IMR-90 (cell line): ENCODE data around the gene ABHD12. TPM values are rescaled to one million over a fixed set of nuclear protein-coding genes. Genes with fewer than 3 reads are reported as not detected.

ENCODE experiments used
- ATAC-seq: fragments of 200-7000 bp; cut with Tn5 transposase; 2 replicates; pipeline ENCODE4 v1.9.1; 2020; ENCODE audit warnings: low read depth, mild to moderate bottlenecking, moderate library complexity
- BruUV-seq: library from RNA; stranded (reverse); fragments of 400-500 nt; replicated peaks from 2 replicates; lab custom pipeline; 2021; lab: Mats Ljungman, UMichigan
- CTCF ChIA-PET: fragments of 300-600 bp; formaldehyde crosslinking; extraction: SDS; loops from one replicate; lab custom pipeline; 2021; ENCODE audit warnings: antibody characterized with exemption; lab: Yijun Ruan, JAX
- POLR2A ChIA-PET: fragments of 300-600 bp; sonication (Branson Sonifier 250); formaldehyde crosslinking; loops from one replicate; lab custom pipeline; 2022; ENCODE audit warnings: antibody characterized with exemption; ENCODE audit not compliant: unreplicated experiment; lab: Charles Lee
- DNase-seq: peaks from one replicate; pipeline ENCODE4 v3.0.0; 2013
- H2AFZ ChIP-seq: replicated peaks from 2 replicates; pipeline ENCODE3; 2013; ENCODE audit warnings: low read length, mild to moderate bottlenecking; ENCODE audit not compliant: poor library complexity
- H2AK5ac ChIP-seq: 2 replicates; pipeline ENCODE4 v1.6.1; 2013; ENCODE audit warnings: low read depth, low read length, inconsistent platforms
- H2AK9ac ChIP-seq: replicated peaks from 2 replicates; pipeline ENCODE3; 2013; ENCODE audit warnings: mild to moderate bottlenecking, low read depth, low read length, moderate library complexity; ENCODE audit not compliant: poor library complexity
- H2BK120ac ChIP-seq: 2 replicates; pipeline ENCODE4 v1.6.1; 2013; ENCODE audit warnings: low read depth, low read length, inconsistent platforms
- H2BK15ac ChIP-seq: 3 replicates; pipeline ENCODE4 v1.6.1; 2013; ENCODE audit warnings: low read depth, low read length, inconsistent platforms
- H2BK20ac ChIP-seq: 2 replicates; pipeline ENCODE4 v1.6.1; 2013; ENCODE audit warnings: low read depth, mild to moderate bottlenecking, inconsistent platforms, low read length, moderate library complexity
- H2BK5ac ChIP-seq: 2 replicates; pipeline ENCODE4 v1.6.1; 2013; ENCODE audit warnings: mild to moderate bottlenecking, low read depth, low read length, inconsistent platforms; ENCODE audit not compliant: poor library complexity, severe bottlenecking
- H3K14ac ChIP-seq: replicated peaks from 2 replicates; pipeline ENCODE4 v1.6.1; 2013; ENCODE audit warnings: low read depth, low read length, inconsistent platforms
- H3K18ac ChIP-seq: 2 replicates; pipeline ENCODE4 v1.6.1; 2013; ENCODE audit warnings: low read depth, low read length, control low read depth
- H3K23ac ChIP-seq: 2 replicates; pipeline ENCODE4 v1.6.1; 2013; ENCODE audit warnings: low read depth, low read length, inconsistent platforms
- H3K27ac ChIP-seq: 2 replicates; pipeline ENCODE4 v1.5.1; 2013; ENCODE audit warnings: mild to moderate bottlenecking, control low read depth, low read length; ENCODE audit not compliant: insufficient read depth
- H3K27me3 ChIP-seq: 2 replicates; pipeline ENCODE4 v1.6.1; 2013; ENCODE audit warnings: low read length; ENCODE audit not compliant: control insufficient read depth, insufficient read depth
- H3K36me3 ChIP-seq: 2 replicates; pipeline ENCODE4 v1.6.1; 2013; ENCODE audit warnings: low read length, mixed read lengths; ENCODE audit not compliant: control insufficient read depth, insufficient read depth
- H3K4ac ChIP-seq: 2 replicates; pipeline ENCODE4 v1.6.1; 2013; ENCODE audit warnings: low read depth, low read length, inconsistent platforms
- H3K4me1 ChIP-seq: 2 replicates; pipeline ENCODE4 v1.6.1; 2013; ENCODE audit warnings: low read length, mixed read lengths; ENCODE audit not compliant: control insufficient read depth, insufficient read depth
- H3K4me2 ChIP-seq: 2 replicates; pipeline ENCODE4 v1.6.1; 2013; ENCODE audit warnings: low read depth, mild to moderate bottlenecking, control low read depth, low read length, moderate library complexity
- H3K4me3 ChIP-seq: 2 replicates; pipeline ENCODE4 v1.5.1; 2013; ENCODE audit warnings: low read depth, mild to moderate bottlenecking, control low read depth, low read length, moderate library complexity; ENCODE audit not compliant: insufficient read depth
- H3K56ac ChIP-seq: 2 replicates; pipeline ENCODE4 v1.6.1; 2013; ENCODE audit warnings: low read length, inconsistent platforms; ENCODE audit not compliant: insufficient read depth; ENCODE audit errors: extremely low read depth
- H3K79me1 ChIP-seq, 2 experiments: 2 replicates each; pipeline ENCODE4 v1.6.1; 2013; ENCODE audit warnings: low read length in 2 of 2, inconsistent platforms in 1 of 2, low read depth in 1 of 2
- H3K9ac ChIP-seq: 2 replicates; pipeline ENCODE4 v1.6.1; 2013; ENCODE audit warnings: low read depth, low read length, control low read depth
- H3K9me1 ChIP-seq: 2 replicates; pipeline ENCODE4 v1.6.1; 2013; ENCODE audit warnings: low read length, inconsistent platforms; ENCODE audit not compliant: insufficient read depth
- H3K9me3 ChIP-seq: 2 replicates; pipeline ENCODE4 v1.6.1; 2013; ENCODE audit warnings: low read length; ENCODE audit not compliant: control insufficient read depth, insufficient read depth
- H4K20me1 ChIP-seq: 2 replicates; pipeline ENCODE4 v1.6.1; 2013; ENCODE audit warnings: low read length, inconsistent platforms; ENCODE audit not compliant: insufficient read depth
- H4K5ac ChIP-seq: 2 replicates; pipeline ENCODE4 v1.6.1; 2013; ENCODE audit warnings: mild to moderate bottlenecking, low read depth, low read length, control low read depth
- H4K8ac ChIP-seq, 2 experiments: 2 replicates each; pipeline ENCODE4 v1.6.1; 2013; ENCODE audit warnings: low read depth in 2 of 2, low read length in 2 of 2, control low read depth in 1 of 2, inconsistent platforms in 1 of 2
- H4K91ac ChIP-seq: 2 replicates; pipeline ENCODE4 v1.6.1; 2013; ENCODE audit warnings: low read depth, low read length, inconsistent platforms; ENCODE audit not compliant: insufficient read depth
- NFE2L2 ChIP-seq: fragments of 150-350 bp; IDR thresholded peaks from 2 replicates; pipeline ENCODE4 v1.6.1; 2016; ENCODE audit warnings: low read depth, mild to moderate bottlenecking, low read length
- RFX5 ChIP-seq: IDR thresholded peaks from 2 replicates; pipeline ENCODE4 v1.8.0; 2012; ENCODE audit warnings: low read depth, mild to moderate bottlenecking, low read length, moderate library complexity
- USF2 ChIP-seq: fragments of 150-350 bp; IDR thresholded peaks from 2 replicates; pipeline ENCODE4 v1.6.1; 2017; ENCODE audit warnings: mild to moderate bottlenecking, antibody characterized with exemption, low read length, low read depth
- WGBS, 2 experiments: methylation state at CpG; one replicate each; pipeline versions ENCODE4 v1.1.5 to v1.1.7; 2013; ENCODE audit warnings: missing lambda C conversion rate in 2 of 2; ENCODE audit not compliant: insufficient read length in 1 of 2; ENCODE audit errors: extremely low coverage in 2 of 2; 5-methylcytosine and 5-hydroxymethylcytosine counted together
- dilution Hi-C: fragments of 300-500 bp; cut with HindIII; formaldehyde crosslinking; loops from one replicate; pipeline ENCODE4 v1.14.3; 2018; ENCODE audit warnings: low sequenced_read_pairs; ENCODE audit not compliant: unreplicated experiment
- in situ Hi-C: fragments of 300-500 bp; cut with MboI; formaldehyde crosslinking; loops from 3 replicates; pipeline ENCODE4 v1.14.3; 2019; ENCODE audit warnings: low sequenced_read_pairs, inconsistent platforms, mixed read lengths
- intact Hi-C: fragments of 100-400 bp; cut with micrococcal nuclease; formaldehyde crosslinking; loops from 2 replicates; pipeline ENCODE4 v1.10.0; 2022
- polyA plus RNA-seq, 3 experiments: library from polyadenylated mRNA; depleted of rRNA; stranded (reverse); fragments of >200 nt; gene quantifications; 2 replicates each; pipeline ENCODE4 v1.2.3, GENCODE V29; 2012; ENCODE audit warnings: low replicate concordance in 1 of 3
- total RNA-seq: library from RNA; depleted of rRNA; stranded (reverse); fragments of >200 nt; gene quantifications from 2 replicates; pipeline ENCODE4 v1.2.3, GENCODE V29; 2012

The ABHD12 gene
- total and polyA plus RNA-seq, 2 of the 4 experiments (the other 2 are of a cell fraction): 80.7 to 108 TPM

- intact Hi-C loops: no loop called here
- Histone ChIP-seq H3K4me3 (no peak overlapping the region), H3K4me2 (no peak overlapping the region), H3K56ac (no peak overlapping the region), H3K23ac (no peak overlapping the region), H4K91ac (no peak overlapping the region), H3K9ac (no peak overlapping the region), H4K20me1 (peaks cover 23% of the 10 kb centered on the region), H2AFZ (no peak overlapping the region), H2AK9ac (no peak overlapping the region), H2BK20ac (no peak overlapping the region), H2BK120ac (no peak overlapping the region), H3K4ac (no peak overlapping the region), H3K27ac (no peak overlapping the region), H3K27me3 (no peaks in the 10 kb centered on the region), H3K9me3 (no peaks in the 10 kb centered on the region), H3K4me1 (peaks cover 1% of the 10 kb centered on the region), H2AK5ac (no peak overlapping the region), H3K9me1 (peaks cover 6% of the 10 kb centered on the region), H2BK15ac (no peak overlapping the region), H3K18ac (no peak overlapping the region), H3K79me1 (peaks cover 37 to 57% of the 10 kb centered on the region in 2 experiments), H3K36me3 (no peaks in the 10 kb centered on the region), H2BK5ac (no peak overlapping the region), H4K5ac (no peak overlapping the region), H3K14ac (no peak overlapping the region; the same call in 1 of the 2 replicates), H4K8ac (no peak overlapping the region)
- dilution Hi-C loops: no loop called here
- no peak for TF ChIP-seq USF2
- no peak for TF ChIP-seq NFE2L2
- no peak for TF ChIP-seq RFX5
- DNase-seq (no peak), ATAC-seq (no peak)
- ChIA-PET POLR2A (no interaction called here), CTCF (no interaction called here)
- in situ Hi-C loops: no loop called here
- BruUV-seq: no TSS peak
- WGBS, 2 experiments: no CpG with 5 or more reads among the region's 6 CpGs
Observed at GRCh38 chr20:25346349-25346748, 44.3 kb downstream of the ABHD12 start.
